AG20443 (cell line): ENCODE data around the gene DCDC2.
"Not testable (repeated sequence)": the region's sequence is repeated elsewhere in the genome, so short reads cannot be mapped to it uniquely, and the experiment has no call there.

Source experiments
- DNase-seq: peaks from one replicate; pipeline ENCODE4 v3.0.0; 2012; ENCODE audit warnings: low spot score, mixed read lengths

DCDC2 gene

GRCh38 chr6:24378473-24379097 lies 20.7 kb upstream of the DCDC2 start:
- DNase-seq: no peak

- DNase-seq: no peak
Observed at GRCh38 chr6:24376871-24377270, 19.0 kb upstream of the DCDC2 start.

GRCh38 chr6:24374612-24375011 lies 16.8 kb upstream of the DCDC2 start:
- no peak for DNase-seq

- not testable (repeated sequence) for DNase-seq
Observed at GRCh38 chr6:24365103-24365633, 7.3 kb upstream of the DCDC2 start.

GRCh38 chr6:24362363-24362762 lies 4.5 kb upstream of the DCDC2 start:
- not testable (repeated sequence) for DNase-seq

GRCh38 chr6:24359640-24360454 lies 2.0 kb upstream of the DCDC2 start:
- peak; percentile 77 for DNase-seq

GRCh38 chr6:24358219-24358821 lies 461 bp upstream of the DCDC2 start:
- DNase-seq: no peak

- no peak for DNase-seq
Observed at GRCh38 chr6:24356310-24356973, 1.4 kb downstream of the DCDC2 start.

GRCh38 chr6:24355393-24355792 lies 2.5 kb downstream of the DCDC2 start:
- DNase-seq: no peak

GRCh38 chr6:24353861-24354260 lies 4.0 kb downstream of the DCDC2 start:
- no peak for DNase-seq

- DNase-seq: no peak
Observed at GRCh38 chr6:24352434-24352833, 5.4 kb downstream of the DCDC2 start.

GRCh38 chr6:24344976-24345375 lies 12.9 kb downstream of the DCDC2 start:
- no peak for DNase-seq

- no peak for DNase-seq
Observed at GRCh38 chr6:24340998-24341938, 16.6 kb downstream of the DCDC2 start.

- no peak for DNase-seq
Observed at GRCh38 chr6:24339932-24340331, 17.9 kb downstream of the DCDC2 start.

GRCh38 chr6:24334285-24334684 lies 23.6 kb downstream of the DCDC2 start:
- no peak for DNase-seq

- no peak for DNase-seq
Observed at GRCh38 chr6:24332317-24332716, 25.5 kb downstream of the DCDC2 start.

GRCh38 chr6:24330137-24330732 lies 27.6 kb downstream of the DCDC2 start:
- DNase-seq: no peak

- DNase-seq: no peak
Observed at GRCh38 chr6:24329451-24329850, 28.4 kb downstream of the DCDC2 start.

- no peak for DNase-seq
Observed at GRCh38 chr6:24329022-24329421, 28.8 kb downstream of the DCDC2 start.

- no peak for DNase-seq
Observed at GRCh38 chr6:24327756-24328155, 30.1 kb downstream of the DCDC2 start.

GRCh38 chr6:24325978-24326377 lies 31.9 kb downstream of the DCDC2 start:
- no peak for DNase-seq
